Measurements from ENCODE around the gene MCRS1.
"Not testable (repeated sequence)": the region's sequence is repeated elsewhere in the genome, so short reads cannot be mapped to it uniquely, and the experiment has no call there.

The MCRS1 gene

DNA sequence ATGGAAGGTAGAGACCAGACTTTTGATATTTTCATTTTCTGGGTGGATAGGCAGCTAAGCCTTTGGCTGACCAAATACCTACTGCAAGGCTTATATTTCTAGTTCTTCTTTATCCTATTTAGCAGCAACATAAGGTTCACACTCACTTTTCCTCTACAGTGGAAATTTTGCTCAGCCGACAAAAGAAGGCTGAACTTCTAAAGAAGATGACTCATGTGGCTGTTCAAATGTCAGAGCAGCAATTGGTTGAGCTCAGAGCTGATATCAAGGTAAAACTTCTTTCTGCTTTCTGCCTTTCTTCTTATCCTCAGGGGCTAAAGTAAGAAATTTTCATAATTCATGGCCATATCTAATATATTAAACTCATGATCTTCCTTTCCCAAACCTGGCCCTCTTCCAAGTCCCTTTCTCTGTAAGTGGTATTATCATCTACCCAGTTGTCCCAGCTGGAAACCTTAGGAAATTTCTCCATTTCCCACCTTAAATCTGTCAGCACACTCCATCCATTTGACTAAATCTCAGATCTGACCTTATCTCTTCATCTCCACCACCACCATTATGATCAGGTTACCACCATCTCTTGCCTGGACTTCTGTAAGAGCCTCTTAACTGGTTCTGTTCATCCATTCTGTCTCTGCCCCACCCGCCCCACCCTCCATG lies 48.9 kb downstream of the MCRS1 start:
- H4K20me1 ChIP-seq: no peaks in the 10 kb centered on the region
- H3K36me3 ChIP-seq: peaks cover 14 to 67% (median 33%) of the 10 kb centered on the region in 11 experiments; a peak in 21 of 22 replicates
- H3K4me1 ChIP-seq: peaks cover 0 to 14% (median 11%) of the 10 kb centered on the region in 10 experiments; a peak in 16 of 20 replicates
- H3K4me2 ChIP-seq: no peak overlapping the region
- no peak overlapping the region for H3K27ac ChIP-seq
- TF ChIP-seq Cebpa-rat (IDR thresholded peaks at IDR 0.05): no peak
- H3K27me3 ChIP-seq: no peaks in the 10 kb centered on the region
- H3K9me3 ChIP-seq (replicated peaks in 1 of 11): no peaks in the 10 kb centered on the region
- no peak overlapping the region for H3K4me3 ChIP-seq
- no peak overlapping the region for H3K9ac ChIP-seq

DNA sequence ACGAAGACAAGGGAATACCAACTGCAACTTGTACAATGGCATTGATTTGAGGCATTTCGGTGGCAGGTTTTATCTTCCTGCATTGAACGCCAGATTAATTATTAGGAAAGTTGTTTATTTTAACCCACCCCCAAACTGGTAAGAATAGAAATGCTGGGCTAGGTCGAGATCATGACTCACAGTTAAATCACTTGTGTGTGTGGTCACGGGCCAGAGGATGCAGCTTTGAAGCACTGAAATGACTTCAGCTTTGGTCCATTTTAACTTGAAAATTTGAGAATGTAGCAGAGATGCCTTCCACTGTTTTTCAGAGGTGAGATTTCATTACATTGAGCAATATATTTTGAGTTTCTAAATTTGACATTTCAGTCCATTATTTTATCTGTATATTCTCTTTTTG lies 52.7 kb downstream of the MCRS1 start:
- H3K27ac ChIP-seq: peak overlapping the region in 1 of 11 experiments; percentile 21; a peak in 2 of 22 replicates
- peak overlapping the region in 1 of 11 experiments; percentile 39; a peak in 1 of 22 replicates for H3K9ac ChIP-seq
- H3K36me3 ChIP-seq: peaks cover 4 to 36% (median 14%) of the 10 kb centered on the region in 11 experiments; a peak in 13 of 22 replicates
- no peak overlapping the region for H3K4me3 ChIP-seq
- no peaks in the 10 kb centered on the region for H3K27me3 ChIP-seq
- no peaks in the 10 kb centered on the region; a peak in 1 of 22 replicates for H4K20me1 ChIP-seq
- peaks cover 12 to 25% (median 21%) of the 10 kb centered on the region in 10 experiments for H3K4me1 ChIP-seq
- no peak for TF ChIP-seq Cebpa-rat (IDR thresholded peaks at IDR 0.05)
- no peaks in the 10 kb centered on the region for H3K9me3 ChIP-seq (replicated peaks in 1 of 11)
- peak overlapping the region in 9 of 11 experiments; percentile 9 to 55 (median 26); a peak in 12 of 22 replicates for H3K4me2 ChIP-seq

GRCh38 chr12:49512546-49512945 lies 55.4 kb downstream of the MCRS1 start:
- Histone ChIP-seq H3K27ac (no peak overlapping the region), H3K9ac (no peak overlapping the region), H3K36me3 (peaks cover 6 to 25% (median 12%) of the 10 kb centered on the region in 11 experiments; a peak in 13 of 22 replicates), H3K9me3 (replicated peaks in 1 of 11) (no peaks in the 10 kb centered on the region), H3K27me3 (no peaks in the 10 kb centered on the region), H3K4me1 (peaks cover 17 to 33% (median 27%) of the 10 kb centered on the region in 10 experiments), H3K4me2 (no peak overlapping the region), H4K20me1 (no peaks in the 10 kb centered on the region; a peak in 1 of 22 replicates), H3K4me3 (no peak overlapping the region)
- TF ChIP-seq Cebpa-rat (IDR thresholded peaks at IDR 0.05): no peak

DNA sequence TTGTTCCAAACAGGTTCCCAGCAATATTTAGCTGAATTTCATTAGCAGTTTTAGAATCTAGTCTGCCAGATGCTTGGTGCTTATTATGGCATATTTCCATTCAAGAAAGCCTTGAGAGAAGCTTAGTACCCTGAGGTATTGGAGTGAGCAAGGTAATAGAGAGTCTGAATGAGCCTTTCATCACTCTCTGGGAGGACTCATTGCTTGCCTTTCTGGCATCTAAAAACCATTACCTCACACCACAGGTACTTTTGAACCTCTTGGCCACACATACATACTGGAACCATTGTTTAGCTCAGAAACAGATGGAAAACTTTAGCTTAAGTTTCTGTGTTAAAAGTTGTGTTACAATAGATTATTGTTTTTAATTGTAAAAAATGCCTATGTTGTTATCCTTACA lies 56.5 kb downstream of the MCRS1 start:
- H3K4me1 ChIP-seq: peaks cover 17 to 33% (median 27%) of the 10 kb centered on the region in 10 experiments
- H3K36me3 ChIP-seq: peaks cover 6 to 25% (median 14%) of the 10 kb centered on the region in 11 experiments
- no peak overlapping the region for H3K27ac ChIP-seq
- no peaks in the 10 kb centered on the region for H3K9me3 ChIP-seq (replicated peaks in 1 of 11)
- H3K27me3 ChIP-seq: no peaks in the 10 kb centered on the region
- H3K9ac ChIP-seq: no peak overlapping the region
- peak overlapping the region in 7 of 11 experiments; percentile 58 to 82 (median 67); a peak in 13 of 22 replicates for H3K4me2 ChIP-seq
- H4K20me1 ChIP-seq: no peaks in the 10 kb centered on the region; a peak in 1 of 22 replicates
- no peak for TF ChIP-seq Cebpa-rat (IDR thresholded peaks at IDR 0.05)
- H3K4me3 ChIP-seq: no peak overlapping the region

DNA sequence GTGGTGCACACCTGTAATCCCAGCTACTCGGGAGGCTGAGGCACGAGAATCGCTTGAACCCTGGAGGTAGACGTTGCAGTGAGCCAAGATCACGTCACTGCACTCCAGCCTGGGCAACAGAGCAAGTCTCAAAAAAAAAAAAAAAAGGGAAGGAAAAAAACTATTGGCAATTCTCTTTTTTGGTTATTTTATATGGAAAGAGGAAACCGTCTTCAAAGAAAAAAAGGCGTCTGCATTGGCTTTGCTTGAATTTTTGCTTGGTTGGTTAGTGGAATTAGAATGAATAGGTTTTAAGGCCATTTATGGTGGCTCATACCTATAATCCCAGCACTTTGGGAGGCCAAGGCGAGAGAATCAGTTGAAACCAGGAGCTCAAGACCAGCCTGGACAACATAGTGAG lies 58.3 kb downstream of the MCRS1 start:
- Histone ChIP-seq H3K36me3 (peaks cover 15 to 39% (median 26%) of the 10 kb centered on the region in 11 experiments), H3K4me2 (peak overlapping the region in 4 of 11 experiments; percentile 58 to 77 (median 60); a peak in 4 of 22 replicates), H3K4me1 (peaks cover 16 to 22% (median 17%) of the 10 kb centered on the region in 10 experiments)
- H3K27me3 ChIP-seq; H3K9ac ChIP-seq; H3K27ac ChIP-seq; H4K20me1 ChIP-seq; H3K4me3 ChIP-seq; H3K9me3 ChIP-seq (replicated peaks in 1 of 11): not testable (repeated sequence)
